ENCODE results near the gene FAM50B.

DNA sequence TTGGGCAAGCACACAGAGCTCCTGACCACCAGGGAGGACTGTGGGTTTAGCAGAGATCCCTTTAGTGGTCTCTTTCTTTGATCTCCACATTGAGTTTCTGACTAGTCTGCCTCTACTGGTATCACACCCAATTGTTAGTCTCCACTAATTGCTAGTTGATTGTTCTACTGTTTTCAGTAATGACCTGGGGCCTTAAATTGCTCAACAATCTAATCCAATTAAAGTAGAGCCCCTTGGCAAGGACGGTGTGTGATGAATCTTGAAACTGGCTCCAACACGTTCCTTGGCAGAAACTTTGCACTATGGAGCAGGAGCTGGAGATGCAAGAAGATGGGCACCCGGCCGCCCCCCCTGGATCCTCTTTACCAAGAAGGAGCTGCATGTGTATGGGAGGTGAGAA lies 12.3 kb downstream of the FAM50B start:
- TF ChIP-seq HDAC2 (CRISPR knock-in tag; IDR thresholded peaks at IDR 0.05), result no peak
- TF ChIP-seq, protein P1, sequence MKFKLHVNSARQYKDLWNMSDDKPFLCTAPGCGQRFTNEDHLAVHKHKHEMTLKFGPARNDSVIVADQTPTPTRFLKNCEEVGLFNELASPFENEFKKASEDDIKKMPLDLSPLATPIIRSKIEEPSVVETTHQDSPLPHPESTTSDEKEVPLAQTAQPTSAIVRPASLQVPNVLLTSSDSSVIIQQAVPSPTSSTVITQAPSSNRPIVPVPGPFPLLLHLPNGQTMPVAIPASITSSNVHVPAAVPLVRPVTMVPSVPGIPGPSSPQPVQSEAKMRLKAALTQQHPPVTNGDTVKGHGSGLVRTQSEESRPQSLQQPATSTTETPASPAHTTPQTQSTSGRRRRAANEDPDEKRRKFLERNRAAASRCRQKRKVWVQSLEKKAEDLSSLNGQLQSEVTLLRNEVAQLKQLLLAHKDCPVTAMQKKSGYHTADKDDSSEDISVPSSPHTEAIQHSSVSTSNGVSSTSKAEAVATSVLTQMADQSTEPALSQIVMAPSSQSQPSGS (CRISPR knock-in tag; IDR thresholded peaks at IDR 0.05), result no peak
- no peak for TF ChIP-seq ZNF7 (CRISPR knock-in tag; IDR thresholded peaks at IDR 0.05)
- no peak for TF ChIP-seq POLR2A (IDR thresholded peaks at IDR 0.05; ENCODE audit: insufficient read depth in 1 of 2, low read depth in 2 of 2, low read length in 2 of 2)
- TF ChIP-seq MAZ (IDR thresholded peaks at IDR 0.05; ENCODE audit: borderline replicate concordance, low read depth, low read length), result no peak
- TF ChIP-seq MAZ (CRISPR knock-in tag; IDR thresholded peaks at IDR 0.05; ENCODE audit: low read depth), result no peak
- TF ChIP-seq, protein P2, sequence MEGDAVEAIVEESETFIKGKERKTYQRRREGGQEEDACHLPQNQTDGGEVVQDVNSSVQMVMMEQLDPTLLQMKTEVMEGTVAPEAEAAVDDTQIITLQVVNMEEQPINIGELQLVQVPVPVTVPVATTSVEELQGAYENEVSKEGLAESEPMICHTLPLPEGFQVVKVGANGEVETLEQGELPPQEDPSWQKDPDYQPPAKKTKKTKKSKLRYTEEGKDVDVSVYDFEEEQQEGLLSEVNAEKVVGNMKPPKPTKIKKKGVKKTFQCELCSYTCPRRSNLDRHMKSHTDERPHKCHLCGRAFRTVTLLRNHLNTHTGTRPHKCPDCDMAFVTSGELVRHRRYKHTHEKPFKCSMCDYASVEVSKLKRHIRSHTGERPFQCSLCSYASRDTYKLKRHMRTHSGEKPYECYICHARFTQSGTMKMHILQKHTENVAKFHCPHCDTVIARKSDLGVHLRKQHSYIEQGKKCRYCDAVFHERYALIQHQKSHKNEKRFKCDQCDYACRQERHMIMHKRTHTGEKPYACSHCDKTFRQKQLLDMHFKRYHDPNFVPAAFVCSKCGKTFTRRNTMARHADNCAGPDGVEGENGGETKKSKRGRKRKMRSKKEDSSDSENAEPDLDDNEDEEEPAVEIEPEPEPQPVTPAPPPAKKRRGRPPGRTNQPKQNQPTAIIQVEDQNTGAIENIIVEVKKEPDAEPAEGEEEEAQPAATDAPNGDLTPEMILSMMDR (CRISPR knock-in tag; IDR thresholded peaks at IDR 0.05), result no peak
- TF ChIP-seq, protein P3, sequence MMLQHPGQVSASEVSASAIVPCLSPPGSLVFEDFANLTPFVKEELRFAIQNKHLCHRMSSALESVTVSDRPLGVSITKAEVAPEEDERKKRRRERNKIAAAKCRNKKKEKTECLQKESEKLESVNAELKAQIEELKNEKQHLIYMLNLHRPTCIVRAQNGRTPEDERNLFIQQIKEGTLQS (CRISPR knock-in tag; IDR thresholded peaks at IDR 0.05), result no peak
- TF ChIP-seq MTA3 (CRISPR knock-in tag; IDR thresholded peaks at IDR 0.05), result no peak
- TF ChIP-seq, protein P4, sequence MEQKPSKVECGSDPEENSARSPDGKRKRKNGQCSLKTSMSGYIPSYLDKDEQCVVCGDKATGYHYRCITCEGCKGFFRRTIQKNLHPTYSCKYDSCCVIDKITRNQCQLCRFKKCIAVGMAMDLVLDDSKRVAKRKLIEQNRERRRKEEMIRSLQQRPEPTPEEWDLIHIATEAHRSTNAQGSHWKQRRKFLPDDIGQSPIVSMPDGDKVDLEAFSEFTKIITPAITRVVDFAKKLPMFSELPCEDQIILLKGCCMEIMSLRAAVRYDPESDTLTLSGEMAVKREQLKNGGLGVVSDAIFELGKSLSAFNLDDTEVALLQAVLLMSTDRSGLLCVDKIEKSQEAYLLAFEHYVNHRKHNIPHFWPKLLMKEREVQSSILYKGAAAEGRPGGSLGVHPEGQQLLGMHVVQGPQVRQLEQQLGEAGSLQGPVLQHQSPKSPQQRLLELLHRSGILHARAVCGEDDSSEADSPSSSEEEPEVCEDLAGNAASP (CRISPR knock-in tag; IDR thresholded peaks at IDR 0.05; ENCODE audit: borderline replicate concordance), result no peak
- no peak for TF ChIP-seq MZF1 (CRISPR knock-in tag; IDR thresholded peaks at IDR 0.05; ENCODE audit: borderline replicate concordance)
- TF ChIP-seq ZNF660 (CRISPR knock-in tag; IDR thresholded peaks at IDR 0.05; ENCODE audit: borderline replicate concordance, low read depth), result no peak
- no peak for TF ChIP-seq ZNF672 (CRISPR knock-in tag; IDR thresholded peaks at IDR 0.05)

Measured in HepG2 (cell line).